Lower lobe of right lung (tissue), 2 donors: Measurements from ENCODE around the gene PPP1R12B. TPM values are rescaled to one million over a fixed set of nuclear protein-coding genes. Genes with fewer than 3 reads are reported as not detected.

Experiments
- ATAC-seq, 2 donors: fragments of 200-7000 bp; cut with Tn5 transposase; one replicate each; pipeline ENCODE4 v1.9.1; 2020 to 2022; ENCODE audit warnings: mild to moderate bottlenecking in 2 of 2, moderate library complexity in 2 of 2
- DNase-seq: peaks from one replicate; pipeline ENCODE4 v3.0.0-alpha.2; 2020
- H3K27ac ChIP-seq: fragments of 200-600 bp; one replicate; pipeline ENCODE4 v1.8.0; 2022
- H3K27me3 ChIP-seq: fragments of 200-600 bp; one replicate; pipeline ENCODE4 v1.8.0; 2022; ENCODE audit warnings: low read depth
- H3K36me3 ChIP-seq: fragments of 200-600 bp; one replicate; pipeline ENCODE4 v1.8.0; 2022; ENCODE audit warnings: mild to moderate bottlenecking
- H3K4me1 ChIP-seq: fragments of 200-600 bp; one replicate; pipeline ENCODE4 v1.8.0; 2022
- H3K4me3 ChIP-seq: fragments of 200-600 bp; one replicate; pipeline ENCODE4 v1.8.0; 2022; ENCODE audit warnings: mild to moderate bottlenecking
- H3K9me3 ChIP-seq: fragments of 200-600 bp; one replicate; pipeline ENCODE4 v1.8.0; 2022
- CTCF ChIP-seq: fragments of 200-600 bp; IDR thresholded peaks from one replicate; pipeline ENCODE4 v1.8.0; 2022; ENCODE audit warnings: antibody characterized with exemption, mild to moderate bottlenecking
- intact Hi-C: fragments of 100-400 bp; cut with DNase I; formaldehyde crosslinking; loops from one replicate; pipeline ENCODE4 v1.11.0; 2022
- total RNA-seq: library from RNA; stranded (reverse); fragmentation: NEBNext Ultra II Directional; extraction: Animal tissue kit (Norgen Biotek cat#: 25700); gene quantifications from one replicate; pipeline ENCODE4 v1.2.1, GENCODE V29; 2021
- donor health status: DM: no; HTN: yes; CAD: no; lungs with severe emphysema.

PPP1R12B gene
- total RNA-seq, 1 donor from 2014 or later, result 41.4 TPM

- Histone ChIP-seq H3K36me3 (no peaks in the 10 kb centered on the region), H3K4me3 (peak overlapping the region; percentile 43), H3K9me3 (no peaks in the 10 kb centered on the region), H3K27me3 (peaks cover 82% of the 10 kb centered on the region), H3K27ac (no peak overlapping the region), H3K4me1 (peaks cover 14% of the 10 kb centered on the region)
- TF ChIP-seq CTCF, result no peak
- DNase-seq (no peak), ATAC-seq (no peak)
- intact Hi-C loops, result no loop called here
Measured at GRCh38 chr1:202642212-202642611, 293.7 kb downstream of the PPP1R12B start.

Other genes starting within 250 kb of the PPP1R12B start
- 0.06 TPM for gene GPR37L1, start 225.8 kb upstream of the PPP1R12B start, total RNA-seq
- 98.0 TPM for gene ARL8A, start 204.0 kb upstream of the PPP1R12B start, total RNA-seq
- 8.5 TPM for gene PTPN7, start 188.1 kb upstream of the PPP1R12B start, total RNA-seq
- gene LGR6, start 154.9 kb upstream of the PPP1R12B start, total RNA-seq, result 1.7 TPM
- gene UBE2T, start 6.8 kb upstream of the PPP1R12B start, total RNA-seq, result 2.9 TPM